Spleen (tissue), 11 donors: ENCODE data around the gene PRKCH. TPM values are rescaled to one million over a fixed set of nuclear protein-coding genes. Genes with fewer than 3 reads are reported as not detected.

ENCODE experiments used
- DNase-seq: peaks from one replicate; pipeline ENCODE4 v3.0.0-alpha.2; 2020
- H3K27ac ChIP-seq, 8 donors: fragments of 200-600 bp; sonication (generic) in 7 of 8; 1 replicate in 4 of 8; 2 replicates in 4 of 8; pipeline versions ENCODE4 v1.5.0 to v1.8.0; 2016 to 2021; ENCODE audit warnings: inconsistent platforms in 4 of 8, mild to moderate bottlenecking in 4 of 8, moderate library complexity in 1 of 8
- H3K27me3 ChIP-seq, 7 donors: fragments of 200-600 bp; sonication (generic) in 6 of 7; replicated peaks in 1 of 7; 1 replicate in 4 of 7; 2 replicates in 3 of 7; pipeline versions ENCODE4 v1.5.0 to v1.8.0; 2016 to 2021; ENCODE audit warnings: inconsistent platforms in 3 of 7, mild to moderate bottlenecking in 1 of 7
- H3K36me3 ChIP-seq, 6 donors: fragments of 200-600 bp; sonication (generic) in 5 of 6; 1 replicate in 4 of 6; 2 replicates in 2 of 6; pipeline versions ENCODE4 v1.5.0 to v1.8.0; 2016 to 2021; ENCODE audit warnings: inconsistent platforms in 2 of 6
- H3K4me1 ChIP-seq, 6 donors: fragments of 200-600 bp; sonication (generic) in 5 of 6; 1 replicate in 3 of 6; 2 replicates in 3 of 6; pipeline versions ENCODE4 v1.5.0 to v1.8.0; 2016 to 2021; ENCODE audit warnings: inconsistent platforms in 3 of 6
- H3K4me3 ChIP-seq, 8 donors: fragments of 200-600 bp; sonication (generic) in 7 of 8; 1 replicate in 4 of 8; 2 replicates in 4 of 8; pipeline versions ENCODE4 v1.5.0 to v1.8.0; 2016 to 2021; ENCODE audit warnings: inconsistent platforms in 4 of 8, mild to moderate bottlenecking in 4 of 8, moderate library complexity in 2 of 8
- H3K9me3 ChIP-seq, 8 donors: fragments of 200-600 bp; sonication (generic) in 7 of 8; 1 replicate in 4 of 8; 2 replicates in 4 of 8; pipeline versions ENCODE4 v1.5.0 to v1.8.0; 2016 to 2021; ENCODE audit warnings: inconsistent platforms in 4 of 8
- CTCF ChIP-seq, 11 experiments: fragments of 200-600 bp in 7 of 11; fragments of 450-650 bp in 4 of 11; sonication (generic) in 4 of 11; IDR thresholded peaks in 8 of 11; conservative IDR thresholded peaks in 3 of 11; 1 replicate in 7 of 11; 2 replicates in 4 of 11; pipeline versions ENCODE4 v1.4.0 to v1.8.0; 2016 to 2021; ENCODE audit warnings: antibody characterized with exemption in 11 of 11, inconsistent platforms in 4 of 11, mild to moderate bottlenecking in 1 of 11
- POLR2A ChIP-seq, 3 donors: fragments of 450-650 bp; IDR thresholded peaks; one replicate each; pipeline ENCODE4 v1.5.1; 2017; ENCODE audit warnings: antibody characterized with exemption in 3 of 3, mild to moderate bottlenecking in 1 of 3
- POLR2AphosphoS5 ChIP-seq, 3 donors: sonication (generic); formaldehyde crosslinking; IDR thresholded peaks; one replicate each; pipeline ENCODE4 v1.5.1; 2017; ENCODE audit warnings: antibody characterized with exemption in 3 of 3
- WGBS, 5 donors: extraction: QIAGEN DNeasy Blood & Tissue Kit in 3 of 5; methylation state at CpG; one replicate each; pipeline versions ENCODE4 v1.1.5 to v1.1.7; 2013 to 2018; 5-methylcytosine and 5-hydroxymethylcytosine counted together
- intact Hi-C: fragments of 100-400 bp; cut with DNase I; formaldehyde crosslinking; loops from one replicate; pipeline ENCODE4 v1.15.0; 2023; ENCODE audit warnings: low total_unique reads
- polyA plus RNA-seq, 3 donors: library from polyadenylated mRNA; stranded (reverse); fragments of 200-250 nt; gene quantifications; one replicate each; pipeline ENCODE4 v1.2.1, GENCODE V29; 2013
- total RNA-seq, 7 donors: library from RNA; depleted of rRNA in 3 of 7; stranded (reverse); fragments of >200 nt in 3 of 7; fragmentation: NEBNext Ultra II Directional in 4 of 7; extraction: Animal tissue kit (Norgen Biotek cat#: 25700) in 4 of 7; gene quantifications; one replicate each; pipeline versions ENCODE4 v1.1.0 to v1.2.1, GENCODE V29; 2016 to 2021
- donor health status: healthy with polysubstance abuse.
- donor health status: DM: no; HTN: no; CAD: no; lungs with moderate emphysema.
- donor health status: DM: no; HTN: no; CAD: no.
- donor health status: Bipolar disorder and iron deficiency.
- donor health status: healthy.
- donor health status: DM: no; HTN: no; CAD: no.
- donor health status: DM: yes; HTN: yes; CAD: no.

PRKCH gene
- total and polyA plus RNA-seq, 10 donors: 10.0 to 184 (median 105) TPM

- H3K4me1 ChIP-seq: peaks cover 6 to 55% (median 32%) of the 10 kb centered on the region in 6 donors
- no peaks in the 10 kb centered on the region for H3K9me3 ChIP-seq
- no peak for DNase-seq
- intact Hi-C loops: no loop called here
- no peaks in the 10 kb centered on the region for H3K27me3 ChIP-seq
- 86 to 93% (median 90%) methylated on average over 12 of the region's 12 CpGs for WGBS, 5 donors
- peak overlapping the region in 4 of 8 donors; percentile 7 to 63 (median 22) for H3K27ac ChIP-seq
- no peak overlapping the region for H3K4me3 ChIP-seq
- no peak for TF ChIP-seq POLR2AphosphoS5 (IDR thresholded peaks at IDR 0.05)
- no peak for TF ChIP-seq POLR2A (IDR thresholded peaks at IDR 0.05)
- no peak for TF ChIP-seq CTCF (IDR thresholded peaks at IDR 0.05 in 8 of 11, conservative IDR thresholded peaks at IDR 0.05 in 3 of 11)
- peaks cover 0 to 81% (median 0%) of the 10 kb centered on the region in 6 donors for H3K36me3 ChIP-seq
Measured at GRCh38 chr14:61536661-61537562, 215.5 kb downstream of the PRKCH start.

GRCh38 chr14:61537563-61538463 is 216.4 kb downstream of the PRKCH start:
- 61 to 71% (median 63%) methylated on average over 8 of the region's 8 CpGs for WGBS, 5 donors
- DNase-seq: no peak
- H3K9me3 ChIP-seq: no peaks in the 10 kb centered on the region
- no peak overlapping the region for H3K4me3 ChIP-seq
- TF ChIP-seq POLR2AphosphoS5 (IDR thresholded peaks at IDR 0.05) (no peak), CTCF (IDR thresholded peaks at IDR 0.05 in 8 of 11, conservative IDR thresholded peaks at IDR 0.05 in 3 of 11) (no peak), POLR2A (IDR thresholded peaks at IDR 0.05) (no peak)
- no peaks in the 10 kb centered on the region for H3K27me3 ChIP-seq
- H3K4me1 ChIP-seq: peaks cover 6 to 46% (median 24%) of the 10 kb centered on the region in 6 donors
- peaks cover 0 to 80% (median 0%) of the 10 kb centered on the region in 6 donors for H3K36me3 ChIP-seq
- intact Hi-C loops: no loop called here
- H3K27ac ChIP-seq: peak overlapping the region in 5 of 8 donors; percentile 7 to 63 (median 12)

- H3K27me3 ChIP-seq: no peaks in the 10 kb centered on the region
- no peak for DNase-seq
- H3K9me3 ChIP-seq: no peaks in the 10 kb centered on the region
- 70 to 79% (median 73%) methylated on average over 5 of the region's 5 CpGs for WGBS, 5 donors
- peak overlapping the region in 4 of 8 donors; percentile 7 to 63 (median 22) for H3K27ac ChIP-seq
- TF ChIP-seq POLR2A (IDR thresholded peaks at IDR 0.05): no peak
- TF ChIP-seq CTCF (IDR thresholded peaks at IDR 0.05 in 8 of 11, conservative IDR thresholded peaks at IDR 0.05 in 3 of 11): no peak
- no peak for TF ChIP-seq POLR2AphosphoS5 (IDR thresholded peaks at IDR 0.05)
- peaks cover 3 to 46% (median 22%) of the 10 kb centered on the region in 6 donors for H3K4me1 ChIP-seq
- intact Hi-C loops: no loop called here
- H3K36me3 ChIP-seq: peaks cover 0 to 84% (median 0%) of the 10 kb centered on the region in 6 donors
- H3K4me3 ChIP-seq: no peak overlapping the region
Measured at GRCh38 chr14:61538464-61539022, 217.2 kb downstream of the PRKCH start.
